CD4-positive, alpha-beta T cell (primary cell): Measurements from ENCODE around the gene FAM222A. TPM values are rescaled to one million over a fixed set of nuclear protein-coding genes. Genes with fewer than 3 reads are reported as not detected.

Source experiments
- ATAC-seq: fragments of 200-7000 bp; cut with Tn5 transposase; one replicate; pipeline ENCODE4 v1.10.0; 2022; ENCODE audit warnings: mild to moderate bottlenecking; ENCODE audit not compliant: poor library complexity
- CTCF ChIA-PET: fragments of 350-600 bp; sonication (Branson Sonifier 250); formaldehyde crosslinking; loops from one replicate; lab custom pipeline; 2021; ENCODE audit warnings: antibody characterized with exemption, inconsistent platforms; lab: Charles Lee
- POLR2A ChIA-PET: fragments of 350-600 bp; sonication (Branson Sonifier 250); formaldehyde crosslinking; loops from one replicate; lab custom pipeline; 2021; ENCODE audit warnings: antibody characterized with exemption, inconsistent platforms; lab: Charles Lee
- DNase-seq, 14 experiments: peaks; one replicate each; pipeline ENCODE4 v3.0.0-alpha.2; 2013 to 2020; ENCODE audit warnings: mixed read lengths in 2 of 14
- H3K27ac ChIP-seq, 2 donors: one replicate each; pipeline versions ENCODE4 v1.5.1 to v1.7.0; 2013; ENCODE audit warnings: low read length in 2 of 2, low read depth in 1 of 2, mild to moderate bottlenecking in 1 of 2
- H3K27me3 ChIP-seq, 2 experiments: 1 replicate in 1 of 2; 2 replicates in 1 of 2; pipeline versions ENCODE4 v1.6.1 to v1.7.0; 2013; ENCODE audit warnings: low read length in 2 of 2, control low read depth in 1 of 2, mild to moderate bottlenecking in 1 of 2, moderate library complexity in 1 of 2; ENCODE audit not compliant: insufficient read depth in 2 of 2, control insufficient read depth in 1 of 2
- H3K36me3 ChIP-seq: one replicate; pipeline ENCODE4 v1.6.1; 2013; ENCODE audit warnings: low read length, control low read depth; ENCODE audit not compliant: insufficient read depth
- H3K4me1 ChIP-seq: one replicate; pipeline ENCODE4 v1.6.1; 2013; ENCODE audit warnings: low read length, control low read depth; ENCODE audit not compliant: insufficient read depth
- H3K4me3 ChIP-seq: one replicate; pipeline ENCODE4 v1.5.1; 2013; ENCODE audit warnings: mild to moderate bottlenecking, low read length, moderate library complexity
- H3K9me3 ChIP-seq, 2 experiments: 1 replicate in 1 of 2; 2 replicates in 1 of 2; pipeline versions ENCODE4 v1.6.1 to v1.7.0; 2013; ENCODE audit warnings: low read length in 2 of 2, mild to moderate bottlenecking in 2 of 2, control low read depth in 1 of 2, moderate library complexity in 1 of 2; ENCODE audit not compliant: control insufficient read depth in 1 of 2, insufficient read depth in 1 of 2
- H3K27ac Mint-ChIP-seq: one replicate; pipeline ENCODE4 v1.8.0; 2020; ENCODE audit warnings: mixed read lengths
- H3K27me3 Mint-ChIP-seq: one replicate; pipeline ENCODE4 v1.8.0; 2021; ENCODE audit warnings: mixed read lengths
- H3K36me3 Mint-ChIP-seq: one replicate; pipeline ENCODE4 v1.8.0; 2021; ENCODE audit warnings: low read depth, mixed read lengths
- H3K4me1 Mint-ChIP-seq: one replicate; pipeline ENCODE4 v1.8.0; 2021; ENCODE audit warnings: low read depth, mixed read lengths
- H3K4me3 Mint-ChIP-seq: one replicate; pipeline ENCODE4 v1.8.0; 2020; ENCODE audit warnings: mild to moderate bottlenecking, mixed read lengths
- H3K9me3 Mint-ChIP-seq: one replicate; pipeline ENCODE4 v1.8.0; 2020; ENCODE audit warnings: mixed read lengths
- CTCF ChIP-seq: fragments of 200-600 bp; IDR thresholded peaks from one replicate; pipeline ENCODE4 v1.8.0; 2022; ENCODE audit warnings: antibody characterized with exemption, mild to moderate bottlenecking
- intact Hi-C, 2 experiments: fragments of 100-400 bp; cut with DNase I in 1 of 2; cut with micrococcal nuclease in 1 of 2; formaldehyde crosslinking; loops; one replicate each; pipeline versions ENCODE4 v1.15.1 to v1.9.0; 2023 to 2025; cut with DNase I, micrococcal nuclease
- total RNA-seq, 174 experiments: library from RNA in 2 of 174; stranded (reverse) in 2 of 174; gene quantifications; one replicate each; pipeline ENCODE4 v1.2.3 and lab custom pipeline; 2021 to 2026

FAM222A gene
- total RNA-seq, 2 experiments from 2014 or later, result 1.1 to 1.7 TPM

- no peaks in the 10 kb centered on the region for H3K27me3 ChIP-seq
- no peaks in the 10 kb centered on the region for H3K36me3 ChIP-seq
- Mint-ChIP-seq H3K36me3 (no peaks in the 10 kb centered on the region), H3K27ac (no peak overlapping the region), H3K4me3 (no peak overlapping the region), H3K4me1 (no peaks in the 10 kb centered on the region), H3K9me3 (no peaks in the 10 kb centered on the region), H3K27me3 (peaks cover 8% of the 10 kb centered on the region)
- TF ChIP-seq CTCF, result no peak
- intact Hi-C loops, result no loop called here
- no peak overlapping the region for H3K4me3 ChIP-seq
- CTCF ChIA-PET, result no interaction called here
- no peak overlapping the region for H3K27ac ChIP-seq
- POLR2A ChIA-PET, result no interaction called here
- ATAC-seq, result no peak
- DNase-seq, result no peak
- H3K9me3 ChIP-seq, result no peaks in the 10 kb centered on the region
- no peaks in the 10 kb centered on the region for H3K4me1 ChIP-seq
Measured at GRCh38 chr12:109817627-109818231, 104.1 kb downstream of the FAM222A start.

GRCh38 chr12:109818253-109818652, 104.6 kb downstream of the FAM222A start:
- intact Hi-C loops, result no loop called here

GRCh38 chr12:109818905-109819500, 105.4 kb downstream of the FAM222A start:
- intact Hi-C loops, result no loop called here
- H3K4me3 Mint-ChIP-seq, result no peak overlapping the region
- POLR2A ChIA-PET, result no interaction called here
- Histone ChIP-seq H3K27me3 (no peaks in the 10 kb centered on the region), H3K4me3 (no peak overlapping the region), H3K27ac (no peak overlapping the region), H3K4me1 (no peaks in the 10 kb centered on the region), H3K9me3 (no peaks in the 10 kb centered on the region), H3K36me3 (no peaks in the 10 kb centered on the region)
- H3K9me3 Mint-ChIP-seq, result no peaks in the 10 kb centered on the region
- no peak for TF ChIP-seq CTCF
- H3K4me1 Mint-ChIP-seq, result no peaks in the 10 kb centered on the region
- ATAC-seq (no peak), DNase-seq (no peak)
- CTCF ChIA-PET, result no interaction called here
- peaks cover 8% of the 10 kb centered on the region for H3K27me3 Mint-ChIP-seq
- H3K36me3 Mint-ChIP-seq, result no peaks in the 10 kb centered on the region
- no peak overlapping the region for H3K27ac Mint-ChIP-seq

More at GRCh38 chr12:109818253-109818652, 104.6 kb downstream of the FAM222A start:
- DNase-seq, result no peak
- Mint-ChIP-seq H3K27ac (no peak overlapping the region), H3K4me1 (no peaks in the 10 kb centered on the region), H3K9me3 (no peaks in the 10 kb centered on the region), H3K4me3 (no peak overlapping the region), H3K36me3 (no peaks in the 10 kb centered on the region), H3K27me3 (peaks cover 8% of the 10 kb centered on the region)
- POLR2A ChIA-PET, result no interaction called here
- no peak for ATAC-seq
- CTCF ChIA-PET, result no interaction called here
- Histone ChIP-seq H3K36me3 (no peaks in the 10 kb centered on the region), H3K27me3 (no peaks in the 10 kb centered on the region), H3K4me1 (no peaks in the 10 kb centered on the region), H3K4me3 (no peak overlapping the region), H3K27ac (no peak overlapping the region), H3K9me3 (no peaks in the 10 kb centered on the region)
- no peak for TF ChIP-seq CTCF

Other genes with a start within 250 kb of the FAM222A start
- gene KCTD10, start 236.5 kb upstream of the FAM222A start, total RNA-seq, result 10 to 100 TPM; 24.2 to 26.1 TPM
- gene UBE3B, start 236.2 kb upstream of the FAM222A start, total RNA-seq, result 10 to 100 TPM; 17.2 to 19.9 TPM
- gene MMAB, start 140.3 kb upstream of the FAM222A start, total RNA-seq, result 1 to 10 TPM; 8.6 to 9.2 TPM
- 1 to 10 TPM; 8.2 to 8.4 TPM for gene MVK, start 140.0 kb upstream of the FAM222A start, total RNA-seq
- gene TRPV4, start 119.6 kb downstream of the FAM222A start, total RNA-seq, result not detected
- gene GLTP, start 166.7 kb downstream of the FAM222A start, total RNA-seq, result 10 to 100 TPM; 24.8 to 25.2 TPM
- gene TCHP, start 186.4 kb downstream of the FAM222A start, total RNA-seq, result 10 to 100 TPM; 13.2 to 13.6 TPM